ENCODE measurements around the gene TIMM44.
"Not testable (repeated sequence)": the region's sequence is repeated elsewhere in the genome, so short reads cannot be mapped to it uniquely, and the experiment has no call there.

Gene TIMM44

GRCh38 chr19:7976461-7976860 lies 33.0 kb upstream of the TIMM44 start:
- DNase-seq (ENCODE audit: low read depth) = no peak

- DNase-seq (ENCODE audit: low read depth) = no peak
These were observed 31.6 kb upstream of the TIMM44 start for GRCh38 chr19:7975037-7975436.

GRCh38 chr19:7973883-7974282 lies 30.4 kb upstream of the TIMM44 start:
- DNase-seq (ENCODE audit: low read depth) = no peak

- no peak for DNase-seq (ENCODE audit: low read depth)
These were observed 28.4 kb upstream of the TIMM44 start for GRCh38 chr19:7971553-7972520.

- DNase-seq (ENCODE audit: low read depth) = no peak
These were observed 27.4 kb upstream of the TIMM44 start for GRCh38 chr19:7970716-7971448.

GRCh38 chr19:7969555-7969939 lies 26.1 kb upstream of the TIMM44 start:
- DNase-seq (ENCODE audit: low read depth) = no peak

GRCh38 chr19:7968796-7969554 lies 25.5 kb upstream of the TIMM44 start:
- no peak for DNase-seq (ENCODE audit: low read depth)

GRCh38 chr19:7968008-7968795 lies 24.7 kb upstream of the TIMM44 start:
- no peak for DNase-seq (ENCODE audit: low read depth)

- no peak for DNase-seq (ENCODE audit: low read depth)
These were observed 22.6 kb upstream of the TIMM44 start for GRCh38 chr19:7965921-7966665.

GRCh38 chr19:7965259-7965841 lies 21.9 kb upstream of the TIMM44 start:
- DNase-seq (ENCODE audit: low read depth) = no peak

- no peak for DNase-seq (ENCODE audit: low read depth)
These were observed 20.1 kb upstream of the TIMM44 start for GRCh38 chr19:7963566-7963965.

GRCh38 chr19:7962644-7963268 lies 19.3 kb upstream of the TIMM44 start:
- DNase-seq (ENCODE audit: low read depth) = no peak

GRCh38 chr19:7961920-7962626 lies 18.6 kb upstream of the TIMM44 start:
- DNase-seq (ENCODE audit: low read depth) = no peak

- DNase-seq (ENCODE audit: low read depth) = not testable (repeated sequence)
These were observed 17.6 kb upstream of the TIMM44 start for GRCh38 chr19:7961082-7961481.

- DNase-seq (ENCODE audit: low read depth) = no peak
These were observed 15.7 kb upstream of the TIMM44 start for GRCh38 chr19:7959211-7959610.

- DNase-seq (ENCODE audit: low read depth) = no peak
These were observed 12.2 kb upstream of the TIMM44 start for GRCh38 chr19:7955696-7956095.

- DNase-seq (ENCODE audit: low read depth) = no peak
These were observed 10.1 kb upstream of the TIMM44 start for GRCh38 chr19:7953576-7953975.

GRCh38 chr19:7953060-7953459 lies 9.6 kb upstream of the TIMM44 start:
- DNase-seq (ENCODE audit: low read depth) = no peak

GRCh38 chr19:7947939-7948338 lies 4.5 kb upstream of the TIMM44 start:
- peak; percentile 19 for DNase-seq (ENCODE audit: low read depth)

All from non-pigmented ciliary epithelial cell (primary cell).